G401 (cell line): ENCODE data around the gene ZNF516. TPM values are rescaled to one million over a fixed set of nuclear protein-coding genes. Genes with fewer than 3 reads are reported as not detected.

Source experiments
- DNase-seq: peaks from one replicate; pipeline ENCODE4 v3.0.0-alpha.2; 2015; ENCODE audit warnings: low spot score
- in situ Hi-C: cut with HindIII; loops from 2 replicates; pipeline ENCODE4 v1.10.0; 2016; ENCODE audit warnings: low sequenced_read_pairs, mixed read lengths
- total RNA-seq: library from RNA; depleted of rRNA; stranded (reverse); fragments of >200 nt; shearing (Covaris generic); gene quantifications from 2 replicates; pipeline ENCODE4 v1.2.3, GENCODE V29; 2014

The ZNF516 gene
- total RNA-seq, 1 experiment from 2014 or later, result 9.6 TPM

- in situ Hi-C loops, result no loop called here
- DNase-seq, result no peak
Measured at GRCh38 chr18:76394780-76395476, 100.1 kb downstream of the ZNF516 start.

- in situ Hi-C loops, result no loop called here
- DNase-seq, result no peak
Measured at GRCh38 chr18:76392349-76392748, 102.7 kb downstream of the ZNF516 start.

GRCh38 chr18:76391746-76392145, 103.3 kb downstream of the ZNF516 start:
- no peak for DNase-seq
- in situ Hi-C loops, result no loop called here

GRCh38 chr18:76391038-76391437, 104.0 kb downstream of the ZNF516 start:
- DNase-seq, result no peak
- in situ Hi-C loops, result no loop called here

GRCh38 chr18:76390452-76391035, 104.5 kb downstream of the ZNF516 start:
- in situ Hi-C loops, result no loop called here
- DNase-seq, result no peak

GRCh38 chr18:76389716-76390115, 105.3 kb downstream of the ZNF516 start:
- in situ Hi-C loops, result no loop called here
- DNase-seq, result no peak

- in situ Hi-C loops, result no loop called here
- DNase-seq, result no peak
Measured at GRCh38 chr18:76388891-76389423, 106.1 kb downstream of the ZNF516 start.

- no peak for DNase-seq
- in situ Hi-C loops, result no loop called here
Measured at GRCh38 chr18:76388261-76388660, 106.8 kb downstream of the ZNF516 start.

- DNase-seq, result no peak
- in situ Hi-C loops, result no loop called here
Measured at GRCh38 chr18:76387608-76388007, 107.4 kb downstream of the ZNF516 start.

- DNase-seq, result no peak
- in situ Hi-C loops, result no loop called here
Measured at GRCh38 chr18:76386886-76387285, 108.2 kb downstream of the ZNF516 start.

- DNase-seq, result no peak
- in situ Hi-C loops, result no loop called here
Measured at GRCh38 chr18:76386071-76386470, 109.0 kb downstream of the ZNF516 start.

- in situ Hi-C loops, result no loop called here
- no peak for DNase-seq
Measured at GRCh38 chr18:76385681-76385975, 109.4 kb downstream of the ZNF516 start.

GRCh38 chr18:76384861-76385680, 110.0 kb downstream of the ZNF516 start:
- DNase-seq, result no peak
- in situ Hi-C loops, result no loop called here

- DNase-seq, result no peak
- in situ Hi-C loops, result no loop called here
Measured at GRCh38 chr18:76384114-76384790, 110.8 kb downstream of the ZNF516 start.

GRCh38 chr18:76383636-76384035, 111.4 kb downstream of the ZNF516 start:
- no peak for DNase-seq
- in situ Hi-C loops, result no loop called here

- in situ Hi-C loops, result no loop called here
Measured at GRCh38 chr18:76382275-76382674, 112.8 kb downstream of the ZNF516 start.

GRCh38 chr18:76380791-76381405, 114.1 kb downstream of the ZNF516 start:
- no peak for DNase-seq
- in situ Hi-C loops, result no loop called here

More at GRCh38 chr18:76382275-76382674, 112.8 kb downstream of the ZNF516 start:
- no peak for DNase-seq

- in situ Hi-C loops, result no loop called here
- no peak for DNase-seq
Measured at GRCh38 chr18:76380127-76380729, 114.8 kb downstream of the ZNF516 start.
